IMR-90 (cell line): Measurements from ENCODE around the gene DHDDS. TPM values are rescaled to one million over a fixed set of nuclear protein-coding genes. Genes with fewer than 3 reads are reported as not detected.

ENCODE experiments used
- ATAC-seq: fragments of 200-7000 bp; cut with Tn5 transposase; 2 replicates; pipeline ENCODE4 v1.9.1; 2020; ENCODE audit warnings: low read depth, mild to moderate bottlenecking, moderate library complexity
- BruUV-seq: library from RNA; stranded (reverse); fragments of 400-500 nt; replicated peaks from 2 replicates; lab custom pipeline; 2021; lab: Mats Ljungman, UMichigan
- CTCF ChIA-PET: fragments of 300-600 bp; formaldehyde crosslinking; extraction: SDS; loops from one replicate; lab custom pipeline; 2021; ENCODE audit warnings: antibody characterized with exemption; lab: Yijun Ruan, JAX
- POLR2A ChIA-PET: fragments of 300-600 bp; sonication (Branson Sonifier 250); formaldehyde crosslinking; loops from one replicate; lab custom pipeline; 2022; ENCODE audit warnings: antibody characterized with exemption; ENCODE audit not compliant: unreplicated experiment; lab: Charles Lee
- DNase-seq: peaks from one replicate; pipeline ENCODE4 v3.0.0; 2013
- H2AFZ ChIP-seq: replicated peaks from 2 replicates; pipeline ENCODE3; 2013; ENCODE audit warnings: low read length, mild to moderate bottlenecking; ENCODE audit not compliant: poor library complexity
- H2AK5ac ChIP-seq: 2 replicates; pipeline ENCODE4 v1.6.1; 2013; ENCODE audit warnings: low read depth, low read length, inconsistent platforms
- H2AK9ac ChIP-seq: replicated peaks from 2 replicates; pipeline ENCODE3; 2013; ENCODE audit warnings: mild to moderate bottlenecking, low read depth, low read length, moderate library complexity; ENCODE audit not compliant: poor library complexity
- H2BK120ac ChIP-seq: 2 replicates; pipeline ENCODE4 v1.6.1; 2013; ENCODE audit warnings: low read depth, low read length, inconsistent platforms
- H2BK15ac ChIP-seq: 3 replicates; pipeline ENCODE4 v1.6.1; 2013; ENCODE audit warnings: low read depth, low read length, inconsistent platforms
- H2BK20ac ChIP-seq: 2 replicates; pipeline ENCODE4 v1.6.1; 2013; ENCODE audit warnings: low read depth, mild to moderate bottlenecking, inconsistent platforms, low read length, moderate library complexity
- H2BK5ac ChIP-seq: 2 replicates; pipeline ENCODE4 v1.6.1; 2013; ENCODE audit warnings: mild to moderate bottlenecking, low read depth, low read length, inconsistent platforms; ENCODE audit not compliant: poor library complexity, severe bottlenecking
- H3K14ac ChIP-seq: replicated peaks from 2 replicates; pipeline ENCODE4 v1.6.1; 2013; ENCODE audit warnings: low read depth, low read length, inconsistent platforms
- H3K18ac ChIP-seq: 2 replicates; pipeline ENCODE4 v1.6.1; 2013; ENCODE audit warnings: low read depth, low read length, control low read depth
- H3K23ac ChIP-seq: 2 replicates; pipeline ENCODE4 v1.6.1; 2013; ENCODE audit warnings: low read depth, low read length, inconsistent platforms
- H3K27ac ChIP-seq: 2 replicates; pipeline ENCODE4 v1.5.1; 2013; ENCODE audit warnings: mild to moderate bottlenecking, control low read depth, low read length; ENCODE audit not compliant: insufficient read depth
- H3K27me3 ChIP-seq: 2 replicates; pipeline ENCODE4 v1.6.1; 2013; ENCODE audit warnings: low read length; ENCODE audit not compliant: control insufficient read depth, insufficient read depth
- H3K36me3 ChIP-seq: 2 replicates; pipeline ENCODE4 v1.6.1; 2013; ENCODE audit warnings: low read length, mixed read lengths; ENCODE audit not compliant: control insufficient read depth, insufficient read depth
- H3K4ac ChIP-seq: 2 replicates; pipeline ENCODE4 v1.6.1; 2013; ENCODE audit warnings: low read depth, low read length, inconsistent platforms
- H3K4me1 ChIP-seq: 2 replicates; pipeline ENCODE4 v1.6.1; 2013; ENCODE audit warnings: low read length, mixed read lengths; ENCODE audit not compliant: control insufficient read depth, insufficient read depth
- H3K4me2 ChIP-seq: 2 replicates; pipeline ENCODE4 v1.6.1; 2013; ENCODE audit warnings: low read depth, mild to moderate bottlenecking, control low read depth, low read length, moderate library complexity
- H3K4me3 ChIP-seq: 2 replicates; pipeline ENCODE4 v1.5.1; 2013; ENCODE audit warnings: low read depth, mild to moderate bottlenecking, control low read depth, low read length, moderate library complexity; ENCODE audit not compliant: insufficient read depth
- H3K56ac ChIP-seq: 2 replicates; pipeline ENCODE4 v1.6.1; 2013; ENCODE audit warnings: low read length, inconsistent platforms; ENCODE audit not compliant: insufficient read depth; ENCODE audit errors: extremely low read depth
- H3K79me1 ChIP-seq, 2 experiments: 2 replicates each; pipeline ENCODE4 v1.6.1; 2013; ENCODE audit warnings: low read length in 2 of 2, inconsistent platforms in 1 of 2, low read depth in 1 of 2
- H3K9ac ChIP-seq: 2 replicates; pipeline ENCODE4 v1.6.1; 2013; ENCODE audit warnings: low read depth, low read length, control low read depth
- H3K9me1 ChIP-seq: 2 replicates; pipeline ENCODE4 v1.6.1; 2013; ENCODE audit warnings: low read length, inconsistent platforms; ENCODE audit not compliant: insufficient read depth
- H3K9me3 ChIP-seq: 2 replicates; pipeline ENCODE4 v1.6.1; 2013; ENCODE audit warnings: low read length; ENCODE audit not compliant: control insufficient read depth, insufficient read depth
- H4K20me1 ChIP-seq: 2 replicates; pipeline ENCODE4 v1.6.1; 2013; ENCODE audit warnings: low read length, inconsistent platforms; ENCODE audit not compliant: insufficient read depth
- H4K5ac ChIP-seq: 2 replicates; pipeline ENCODE4 v1.6.1; 2013; ENCODE audit warnings: mild to moderate bottlenecking, low read depth, low read length, control low read depth
- H4K8ac ChIP-seq, 2 experiments: 2 replicates each; pipeline ENCODE4 v1.6.1; 2013; ENCODE audit warnings: low read depth in 2 of 2, low read length in 2 of 2, control low read depth in 1 of 2, inconsistent platforms in 1 of 2
- H4K91ac ChIP-seq: 2 replicates; pipeline ENCODE4 v1.6.1; 2013; ENCODE audit warnings: low read depth, low read length, inconsistent platforms; ENCODE audit not compliant: insufficient read depth
- BHLHE40 ChIP-seq: fragments of 150-350 bp; IDR thresholded peaks from 2 replicates; pipeline ENCODE4 v1.6.1; 2016; ENCODE audit warnings: mild to moderate bottlenecking, low read depth, low read length
- CEBPB ChIP-seq: IDR thresholded peaks from 2 replicates; pipeline ENCODE4 v1.6.1; 2012; ENCODE audit warnings: low read depth, low read length, improper control_type of control experiment
- CHD1 ChIP-seq: IDR thresholded peaks from 2 replicates; pipeline ENCODE4 v1.6.1; 2012; ENCODE audit warnings: low read depth, low read length, improper control_type of control experiment
- FOS ChIP-seq: fragments of 150-350 bp; IDR thresholded peaks from 2 replicates; pipeline ENCODE4 v1.6.1; 2016; ENCODE audit warnings: low read depth, low read length
- MAFK ChIP-seq: IDR thresholded peaks from 2 replicates; pipeline ENCODE4 v1.6.1; 2012; ENCODE audit warnings: low read depth, low read length, improper control_type of control experiment
- MAZ ChIP-seq: IDR thresholded peaks from 2 replicates; pipeline ENCODE4 v1.6.1; 2012; ENCODE audit warnings: low read depth, mild to moderate bottlenecking, low read length, improper control_type of control experiment, moderate library complexity, borderline replicate concordance
- MXI1 ChIP-seq: IDR thresholded peaks from 2 replicates; pipeline ENCODE4 v1.6.1; 2012; ENCODE audit warnings: low read depth, mild to moderate bottlenecking, low read length, moderate library complexity, borderline replicate concordance
- NFE2L2 ChIP-seq: fragments of 150-350 bp; IDR thresholded peaks from 2 replicates; pipeline ENCODE4 v1.6.1; 2016; ENCODE audit warnings: low read depth, mild to moderate bottlenecking, low read length
- POLR2A ChIP-seq: IDR thresholded peaks from 2 replicates; pipeline ENCODE4 v1.6.1; 2012; ENCODE audit warnings: mild to moderate bottlenecking, low read depth, low read length
- RAD21 ChIP-seq: IDR thresholded peaks from 2 replicates; pipeline ENCODE4 v1.6.1; 2012; ENCODE audit warnings: low read length, improper control_type of control experiment
- RCOR1 ChIP-seq: IDR thresholded peaks from 2 replicates; pipeline ENCODE4 v1.6.1; 2012; ENCODE audit warnings: mild to moderate bottlenecking, low read length, improper control_type of control experiment; ENCODE audit not compliant: insufficient replicate concordance
- RFX5 ChIP-seq: IDR thresholded peaks from 2 replicates; pipeline ENCODE4 v1.8.0; 2012; ENCODE audit warnings: low read depth, mild to moderate bottlenecking, low read length, moderate library complexity
- SMC3 ChIP-seq: fragments of 150-350 bp; IDR thresholded peaks from 2 replicates; pipeline ENCODE4 v1.6.1; 2016; ENCODE audit warnings: low read depth, mild to moderate bottlenecking, antibody characterized with exemption, low read length, moderate library complexity
- USF2 ChIP-seq: fragments of 150-350 bp; IDR thresholded peaks from 2 replicates; pipeline ENCODE4 v1.6.1; 2017; ENCODE audit warnings: mild to moderate bottlenecking, antibody characterized with exemption, low read length, low read depth
- WGBS, 2 experiments: methylation state at CpG; one replicate each; pipeline versions ENCODE4 v1.1.5 to v1.1.7; 2013; ENCODE audit warnings: missing lambda C conversion rate in 2 of 2; ENCODE audit not compliant: insufficient read length in 1 of 2; ENCODE audit errors: extremely low coverage in 2 of 2; 5-methylcytosine and 5-hydroxymethylcytosine counted together
- dilution Hi-C: fragments of 300-500 bp; cut with HindIII; formaldehyde crosslinking; loops from one replicate; pipeline ENCODE4 v1.14.3; 2018; ENCODE audit warnings: low sequenced_read_pairs; ENCODE audit not compliant: unreplicated experiment
- in situ Hi-C: fragments of 300-500 bp; cut with MboI; formaldehyde crosslinking; loops from 3 replicates; pipeline ENCODE4 v1.14.3; 2019; ENCODE audit warnings: low sequenced_read_pairs, inconsistent platforms, mixed read lengths
- intact Hi-C: fragments of 100-400 bp; cut with micrococcal nuclease; formaldehyde crosslinking; loops from 2 replicates; pipeline ENCODE4 v1.10.0; 2022
- polyA plus RNA-seq, 3 experiments: library from polyadenylated mRNA; depleted of rRNA; stranded (reverse); fragments of >200 nt; gene quantifications; 2 replicates each; pipeline ENCODE4 v1.2.3, GENCODE V29; 2012; ENCODE audit warnings: low replicate concordance in 1 of 3
- total RNA-seq: library from RNA; depleted of rRNA; stranded (reverse); fragments of >200 nt; gene quantifications from 2 replicates; pipeline ENCODE4 v1.2.3, GENCODE V29; 2012
- TF ChIP-seq, protein P1 (sequence below): fragments of 150-350 bp; IDR thresholded peaks from 2 replicates; pipeline ENCODE4 v1.6.1; 2016; ENCODE audit warnings: low read depth, mild to moderate bottlenecking, low read length, moderate library complexity, borderline replicate concordance

The DHDDS gene
- total and polyA plus RNA-seq, 2 of the 4 experiments (the other 2 are of a cell fraction): 49.3 to 67.7 TPM

DNA sequence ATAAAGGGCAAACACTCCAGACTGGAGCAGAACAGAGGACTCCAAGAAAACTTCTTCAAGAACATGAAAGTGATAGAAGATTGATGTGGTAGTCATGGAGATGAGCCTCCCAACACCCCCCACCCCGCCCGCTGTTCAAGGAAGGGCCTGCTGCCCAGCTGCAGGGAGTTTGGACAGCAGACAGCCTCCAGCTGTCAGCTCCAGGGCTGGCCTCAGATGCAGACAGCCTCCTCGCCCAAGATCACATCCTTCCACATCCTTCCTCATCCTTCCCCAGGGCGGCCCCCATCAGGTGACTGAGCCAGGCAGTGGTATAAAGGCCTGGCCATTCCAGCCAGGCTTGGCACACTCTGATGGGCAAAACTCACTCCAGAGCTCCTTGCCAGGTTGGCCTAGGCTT lies 64.7 kb downstream of the DHDDS start:
- no TSS peak for BruUV-seq
- H2BK5ac ChIP-seq: no peak overlapping the region
- DNase-seq: peak; percentile 33
- no peaks in the 10 kb centered on the region for H3K36me3 ChIP-seq
- H4K20me1 ChIP-seq: peaks cover 4% of the 10 kb centered on the region; the same call in 1 of the 2 replicates
- H2AK5ac ChIP-seq: no peak overlapping the region
- WGBS, 2 experiments: no CpG with 5 or more reads among the region's 4 CpGs
- no peak for ATAC-seq
- no peak overlapping the region for H3K18ac ChIP-seq
- TF ChIP-seq RFX5 (no peak), MXI1 (no peak), MAZ (no peak), RCOR1 (no peak), BHLHE40 (no peak), POLR2A (no peak), NFE2L2 (no peak), CHD1 (no peak), USF2 (no peak), SMC3 (no peak), CEBPB (no peak), FOS (no peak), MAFK (no peak), RAD21 (no peak)
- TF ChIP-seq, protein P1, sequence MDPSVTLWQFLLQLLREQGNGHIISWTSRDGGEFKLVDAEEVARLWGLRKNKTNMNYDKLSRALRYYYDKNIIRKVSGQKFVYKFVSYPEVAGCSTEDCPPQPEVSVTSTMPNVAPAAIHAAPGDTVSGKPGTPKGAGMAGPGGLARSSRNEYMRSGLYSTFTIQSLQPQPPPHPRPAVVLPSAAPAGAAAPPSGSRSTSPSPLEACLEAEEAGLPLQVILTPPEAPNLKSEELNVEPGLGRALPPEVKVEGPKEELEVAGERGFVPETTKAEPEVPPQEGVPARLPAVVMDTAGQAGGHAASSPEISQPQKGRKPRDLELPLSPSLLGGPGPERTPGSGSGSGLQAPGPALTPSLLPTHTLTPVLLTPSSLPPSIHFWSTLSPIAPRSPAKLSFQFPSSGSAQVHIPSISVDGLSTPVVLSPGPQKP: no peak
- CTCF ChIA-PET: interaction anchor here (1.1 kb wide), 1 partner anchor 41 kb away, joined by 3 read pairs; no protein-coding TSS in a partner anchor
- dilution Hi-C loops (no loop called here), intact Hi-C loops (no loop called here), in situ Hi-C loops (no loop called here)
- no peak overlapping the region for H3K4ac ChIP-seq
- H2AK9ac ChIP-seq: no peak overlapping the region
- no peak overlapping the region for H3K4me2 ChIP-seq
- H4K8ac ChIP-seq: no peak overlapping the region
- H3K4me3 ChIP-seq: no peak overlapping the region
- H3K4me1 ChIP-seq: peaks cover 5% of the 10 kb centered on the region
- H3K79me1 ChIP-seq: peaks cover 5 to 12% of the 10 kb centered on the region in 2 experiments; a peak in 3 of 4 replicates
- H4K91ac ChIP-seq: no peak overlapping the region
- no peak overlapping the region for H3K27ac ChIP-seq
- H2BK120ac ChIP-seq: no peak overlapping the region
- H3K9me1 ChIP-seq: no peaks in the 10 kb centered on the region
- peaks cover 5% of the 10 kb centered on the region; the same call in 1 of the 2 replicates for H3K27me3 ChIP-seq
- no peak overlapping the region for H4K5ac ChIP-seq
- no peak overlapping the region for H3K23ac ChIP-seq
- H3K14ac ChIP-seq: no peak overlapping the region
- no peak overlapping the region for H3K9ac ChIP-seq
- H3K9me3 ChIP-seq: no peaks in the 10 kb centered on the region
- POLR2A ChIA-PET: no interaction called here
- H3K56ac ChIP-seq: no peak overlapping the region
- H2BK15ac ChIP-seq: no peak overlapping the region
- peak overlapping the region; percentile 39 for H2AFZ ChIP-seq
- no peak overlapping the region for H2BK20ac ChIP-seq
